H7 (cell line): Measurements from ENCODE around the gene RBSN. TPM values are rescaled to one million over a fixed set of nuclear protein-coding genes. Genes with fewer than 3 reads are reported as not detected.
A peak's percentile ranks its signal among the peaks of the same experiment; 100 is the strongest.
"Not testable (repeated sequence)": the region's sequence is repeated elsewhere in the genome, so short reads cannot be mapped to it uniquely, and the experiment has no call there.

Experiments used
- DNase-seq: peaks from one replicate; pipeline ENCODE4 v3.0.0; 2012
- H3K27me3 ChIP-seq: 2 replicates; pipeline ENCODE4 v1.6.0; 2011; ENCODE audit warnings: mild to moderate bottlenecking, low read length; ENCODE audit not compliant: control insufficient read depth, insufficient read depth
- H3K36me3 ChIP-seq: replicated peaks from 2 replicates; pipeline ENCODE4 v1.5.1; 2011; ENCODE audit warnings: low read length; ENCODE audit not compliant: control insufficient read depth, insufficient read depth
- H3K4me3 ChIP-seq: 2 replicates; pipeline ENCODE4 v1.5.1; 2011; ENCODE audit warnings: low read depth, mild to moderate bottlenecking, control low read depth, low read length, moderate library complexity; ENCODE audit not compliant: insufficient read depth
- total RNA-seq: library from RNA; depleted of rRNA; stranded (reverse); fragments of >200 nt; shearing (Covaris generic); gene quantifications from 2 replicates; pipeline ENCODE4 v1.2.3, GENCODE V29; 2014; rRNA removed

RBSN gene
- total RNA-seq: 17.6 and 22.3 TPM in 2 replicates

- no peaks in the 10 kb centered on the region for H3K27me3 ChIP-seq
- peak within 1 kb of the TSS; percentile 94 for H3K4me3 ChIP-seq
- peaks cover 8% of the 10 kb centered on the region for H3K36me3 ChIP-seq
- peak; percentile 97 for DNase-seq
Observed at GRCh38 chr3:15098503-15099363, at the start of gene RBSN. TSS of gene RBSN (minus strand) at chr3:15099148. CDS start at chr3:15096120, 3,028 bp downstream.

GRCh38 chr3:15148614-15149013, 49.7 kb upstream of the RBSN start:
- no peaks in the 10 kb centered on the region for H3K36me3 ChIP-seq
- peak; percentile 64 for DNase-seq
- H3K27me3 ChIP-seq: no peaks in the 10 kb centered on the region
- no peak overlapping the region for H3K4me3 ChIP-seq

- not testable (repeated sequence) for H3K27me3 ChIP-seq, H3K36me3 ChIP-seq, H3K4me3 ChIP-seq, DNase-seq
Observed at GRCh38 chr3:15136885-15137284, 37.9 kb upstream of the RBSN start.

- DNase-seq, H3K27me3 ChIP-seq, H3K4me3 ChIP-seq, H3K36me3 ChIP-seq: not testable (repeated sequence)
Observed at GRCh38 chr3:15134968-15135367, 36.0 kb upstream of the RBSN start.

GRCh38 chr3:15128403-15128802, 29.5 kb upstream of the RBSN start:
- H3K36me3 ChIP-seq, DNase-seq, H3K4me3 ChIP-seq, H3K27me3 ChIP-seq: not testable (repeated sequence)

- H3K27me3 ChIP-seq, H3K36me3 ChIP-seq, DNase-seq, H3K4me3 ChIP-seq: not testable (repeated sequence)
Observed at GRCh38 chr3:15126975-15127374, 28.0 kb upstream of the RBSN start.

GRCh38 chr3:15122398-15122797, 23.4 kb upstream of the RBSN start:
- Histone ChIP-seq H3K27me3 (peaks cover 4% of the 10 kb centered on the region; the same call in 1 of the 2 replicates), H3K4me3 (no peak overlapping the region), H3K36me3 (no peaks in the 10 kb centered on the region)
- no peak for DNase-seq

GRCh38 chr3:15121936-15122335, 23.0 kb upstream of the RBSN start:
- no peaks in the 10 kb centered on the region for H3K36me3 ChIP-seq
- no peak overlapping the region for H3K4me3 ChIP-seq
- peaks cover 4% of the 10 kb centered on the region; the same call in 1 of the 2 replicates for H3K27me3 ChIP-seq
- DNase-seq: no peak

GRCh38 chr3:15120986-15121385, 22.0 kb upstream of the RBSN start:
- Histone ChIP-seq H3K4me3 (no peak overlapping the region), H3K27me3 (peaks cover 4% of the 10 kb centered on the region; the same call in 1 of the 2 replicates), H3K36me3 (no peaks in the 10 kb centered on the region)
- no peak for DNase-seq

GRCh38 chr3:15117011-15117410, 18.1 kb upstream of the RBSN start:
- H3K36me3 ChIP-seq: no peaks in the 10 kb centered on the region
- H3K4me3 ChIP-seq: no peak overlapping the region
- no peak for DNase-seq
- peaks cover 4% of the 10 kb centered on the region; the same call in 1 of the 2 replicates for H3K27me3 ChIP-seq

GRCh38 chr3:15116032-15116669, 17.2 kb upstream of the RBSN start:
- no peak for DNase-seq
- no peak overlapping the region for H3K4me3 ChIP-seq
- no peaks in the 10 kb centered on the region for H3K36me3 ChIP-seq
- H3K27me3 ChIP-seq: peaks cover 4% of the 10 kb centered on the region; the same call in 1 of the 2 replicates

GRCh38 chr3:15114466-15115358, 15.8 kb upstream of the RBSN start:
- no peak for DNase-seq
- Histone ChIP-seq H3K36me3 (no peaks in the 10 kb centered on the region), H3K4me3 (no peak overlapping the region; the same call in 1 of the 2 replicates), H3K27me3 (peaks cover 4% of the 10 kb centered on the region; the same call in 1 of the 2 replicates)

GRCh38 chr3:15113884-15114283, 14.9 kb upstream of the RBSN start:
- no peak overlapping the region for H3K4me3 ChIP-seq
- DNase-seq: no peak
- H3K36me3 ChIP-seq: no peaks in the 10 kb centered on the region
- H3K27me3 ChIP-seq: no peaks in the 10 kb centered on the region; the same call in 1 of the 2 replicates

GRCh38 chr3:15113471-15113870, 14.5 kb upstream of the RBSN start:
- no peak overlapping the region for H3K4me3 ChIP-seq
- no peaks in the 10 kb centered on the region for H3K36me3 ChIP-seq
- no peak for DNase-seq
- H3K27me3 ChIP-seq: no peaks in the 10 kb centered on the region
